T-helper 2 cell treated with Interferon-gamma antibody and Interleukin-4, amounts not matched to agents 5 μg/mL and 100 μg/mL, for 36 hours (primary cell): Measurements from ENCODE around the gene SENP7.
"Not testable (repeated sequence)": the region's sequence is repeated elsewhere in the genome, so short reads cannot be mapped to it uniquely, and the experiment has no call there.

Experiments
- DNase-seq: peaks from one replicate; pipeline ENCODE4 v3.0.0; 2021; ENCODE audit warnings: low spot score
- H3K27ac Mint-ChIP-seq: one replicate; pipeline ENCODE4 v1.8.0; 2021; ENCODE audit warnings: mild to moderate bottlenecking, mixed read lengths
- H3K27me3 Mint-ChIP-seq: one replicate; pipeline ENCODE4 v1.8.0; 2021; ENCODE audit warnings: low read depth, mixed read lengths
- H3K36me3 Mint-ChIP-seq: one replicate; pipeline ENCODE4 v1.8.0; 2021; ENCODE audit warnings: low read depth, mixed read lengths
- H3K4me1 Mint-ChIP-seq: one replicate; pipeline ENCODE4 v1.8.0; 2021; ENCODE audit warnings: low read depth, mixed read lengths
- H3K4me3 Mint-ChIP-seq: one replicate; pipeline ENCODE4 v1.8.0; 2022; ENCODE audit warnings: mild to moderate bottlenecking, moderate library complexity, mixed read lengths
- H3K9me3 Mint-ChIP-seq: one replicate; pipeline ENCODE4 v1.8.0; 2021; ENCODE audit warnings: mixed read lengths

The SENP7 gene

DNA sequence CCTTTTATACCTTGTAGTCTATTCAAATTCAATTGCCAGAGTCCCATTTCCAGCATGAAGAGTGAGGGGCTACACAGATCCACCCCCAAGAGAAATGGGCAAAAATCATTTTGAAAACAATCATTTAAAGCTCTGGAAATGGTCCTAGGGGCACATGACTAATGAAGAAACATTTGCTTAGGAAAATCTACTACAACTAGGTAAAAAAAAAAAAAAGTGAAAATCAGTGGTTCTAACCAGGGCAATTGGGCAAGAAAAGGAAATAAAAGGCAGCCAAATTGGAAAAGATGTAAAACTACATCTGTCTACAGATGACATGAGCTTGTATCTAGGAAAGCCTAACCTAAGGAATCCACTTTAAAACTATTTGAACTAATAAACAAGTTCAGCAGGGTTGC is 202.0 kb downstream of the SENP7 start:
- no peaks in the 10 kb centered on the region for H3K27me3 Mint-ChIP-seq
- H3K9me3 Mint-ChIP-seq = peaks cover 35% of the 10 kb centered on the region
- H3K36me3 Mint-ChIP-seq = no peaks in the 10 kb centered on the region
- no peaks in the 10 kb centered on the region for H3K4me1 Mint-ChIP-seq
- DNase-seq = no peak
- no peak overlapping the region for H3K4me3 Mint-ChIP-seq
- no peak overlapping the region for H3K27ac Mint-ChIP-seq

DNA sequence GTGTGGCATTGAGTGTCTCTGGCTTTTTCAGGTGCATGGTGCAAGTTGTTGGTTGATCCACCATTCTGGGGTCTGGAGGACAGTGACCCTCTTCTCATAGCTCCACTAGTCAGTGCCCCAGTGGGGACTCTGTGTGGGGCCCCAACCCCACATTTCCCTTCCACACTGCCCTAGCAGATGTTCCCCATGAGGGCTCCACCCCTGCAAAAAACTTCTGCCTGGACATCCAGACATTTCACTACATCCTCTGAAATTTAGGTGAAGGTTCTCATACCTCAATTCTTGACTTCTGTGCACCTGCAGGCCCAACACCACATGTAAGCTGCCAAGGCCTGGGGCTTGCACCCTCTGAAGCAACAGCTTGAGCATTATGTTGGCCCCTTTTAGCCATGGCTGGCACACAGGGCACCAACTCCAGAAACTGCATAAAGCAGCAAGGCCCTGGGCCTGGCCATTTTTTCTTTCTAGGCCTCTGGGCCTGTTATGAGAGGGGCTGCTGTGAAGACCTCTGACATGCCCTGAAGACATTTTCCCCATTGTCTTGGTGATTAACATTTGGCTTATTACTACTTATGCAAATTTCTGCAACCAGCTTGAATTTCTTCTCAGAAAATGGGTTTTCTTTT is 204.8 kb downstream of the SENP7 start:
- H3K9me3 Mint-ChIP-seq = peaks cover 38% of the 10 kb centered on the region
- not testable (repeated sequence) for DNase-seq, H3K4me1 Mint-ChIP-seq, H3K27ac Mint-ChIP-seq, H3K27me3 Mint-ChIP-seq, H3K4me3 Mint-ChIP-seq, H3K36me3 Mint-ChIP-seq

DNA sequence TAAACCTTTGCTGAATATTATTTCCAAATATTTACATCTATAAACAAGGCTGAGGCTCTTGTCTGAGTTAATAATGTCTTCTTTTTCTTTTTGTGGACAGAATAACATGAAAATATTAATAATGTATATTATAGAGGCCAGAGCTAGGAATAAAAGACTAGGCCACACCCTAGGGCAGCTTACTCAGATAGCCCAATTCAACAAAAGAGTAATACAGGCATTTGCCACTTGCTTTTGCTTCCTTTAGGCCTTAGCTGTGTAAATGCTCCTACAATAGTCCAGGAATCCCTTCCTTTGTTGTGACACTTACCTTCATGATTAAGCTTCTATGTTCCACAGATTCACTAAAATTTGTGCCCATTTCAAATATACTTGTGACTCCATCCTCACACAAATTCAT is 209.2 kb downstream of the SENP7 start:
- no peak for DNase-seq
- Mint-ChIP-seq H3K27me3 (no peaks in the 10 kb centered on the region), H3K4me1 (no peaks in the 10 kb centered on the region), H3K27ac (no peak overlapping the region), H3K36me3 (no peaks in the 10 kb centered on the region), H3K4me3 (no peak overlapping the region), H3K9me3 (peaks cover 32% of the 10 kb centered on the region)

DNA sequence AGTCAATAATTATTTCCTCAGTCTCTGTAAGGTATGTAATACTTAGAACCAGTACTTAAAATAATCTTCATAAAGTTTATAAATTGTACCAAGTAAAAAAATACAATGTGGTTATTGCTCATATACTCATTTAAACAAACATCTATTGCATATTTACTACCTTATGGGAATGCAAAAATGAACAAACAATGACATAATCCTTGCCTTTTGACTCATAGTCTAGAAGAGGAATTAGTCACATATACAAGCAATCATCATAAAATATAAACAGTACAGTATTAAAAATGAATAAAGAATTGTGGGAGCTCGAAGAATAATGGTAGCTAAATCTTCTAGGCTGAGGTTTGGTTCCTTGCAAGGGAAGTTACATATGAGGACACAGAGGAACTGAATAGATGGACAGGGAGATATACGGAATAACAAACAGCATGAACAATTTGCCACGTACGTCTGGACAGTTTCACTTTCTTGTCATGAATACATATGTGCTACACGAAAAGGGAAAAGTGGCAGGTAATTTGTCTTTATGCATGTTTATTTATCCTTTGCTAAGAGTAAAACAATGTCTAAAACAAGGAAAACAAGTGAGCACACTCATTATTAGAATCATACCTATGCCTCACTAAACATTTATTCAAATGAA is 209.8 kb downstream of the SENP7 start:
- Mint-ChIP-seq H3K9me3 (peaks cover 32% of the 10 kb centered on the region), H3K4me1 (no peaks in the 10 kb centered on the region), H3K36me3 (no peaks in the 10 kb centered on the region), H3K27me3 (no peaks in the 10 kb centered on the region), H3K27ac (no peak overlapping the region), H3K4me3 (no peak overlapping the region)
- no peak for DNase-seq

DNA sequence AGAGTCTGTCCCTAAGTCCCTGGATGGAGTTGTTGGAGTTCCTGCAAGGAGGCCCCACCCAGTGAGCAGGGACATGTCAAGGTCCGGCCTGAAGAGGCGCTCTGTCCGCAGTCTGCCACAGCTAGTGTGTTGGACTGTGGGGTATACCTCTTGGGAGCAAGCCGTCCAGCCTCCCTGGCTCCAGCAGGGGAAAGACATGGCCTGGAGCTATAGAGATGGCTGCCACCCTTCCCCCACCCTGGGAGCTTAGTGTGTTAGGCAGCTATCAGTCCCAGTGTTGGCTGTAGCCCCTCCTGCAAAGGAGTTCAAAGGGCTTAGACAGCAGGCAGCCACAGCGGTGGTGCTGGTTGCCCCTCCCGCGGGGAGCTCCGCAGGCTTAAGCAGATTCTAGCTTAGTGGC is 212.9 kb downstream of the SENP7 start:
- no peaks in the 10 kb centered on the region for H3K27me3 Mint-ChIP-seq
- no peak for DNase-seq
- H3K27ac Mint-ChIP-seq = no peak overlapping the region
- H3K4me1 Mint-ChIP-seq = no peaks in the 10 kb centered on the region
- peaks cover 22% of the 10 kb centered on the region for H3K9me3 Mint-ChIP-seq
- H3K36me3 Mint-ChIP-seq = no peaks in the 10 kb centered on the region
- H3K4me3 Mint-ChIP-seq = no peak overlapping the region

DNA sequence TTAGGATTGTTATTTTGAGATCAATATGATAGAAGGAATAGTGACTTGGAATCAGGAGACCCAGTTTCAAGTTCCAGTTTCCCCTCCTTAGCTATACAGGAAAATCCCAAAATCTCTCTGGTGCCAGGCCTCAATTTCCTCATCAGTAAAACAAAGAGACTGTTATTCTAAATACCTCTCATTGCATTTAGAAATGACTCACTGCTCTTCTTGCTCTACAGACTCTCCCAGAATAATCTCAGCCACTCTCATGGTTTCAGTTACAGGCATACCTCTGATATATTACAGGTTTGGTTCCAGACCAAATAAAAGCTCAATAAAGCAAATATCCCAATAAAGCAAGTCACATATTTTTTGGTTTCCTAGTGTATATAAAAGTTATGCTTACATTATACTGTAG is 221.0 kb downstream of the SENP7 start:
- Mint-ChIP-seq H3K27me3 (no peaks in the 10 kb centered on the region), H3K4me3 (no peak overlapping the region), H3K27ac (no peak overlapping the region), H3K4me1 (no peaks in the 10 kb centered on the region), H3K36me3 (no peaks in the 10 kb centered on the region), H3K9me3 (peaks cover 11% of the 10 kb centered on the region)
- DNase-seq = no peak

DNA sequence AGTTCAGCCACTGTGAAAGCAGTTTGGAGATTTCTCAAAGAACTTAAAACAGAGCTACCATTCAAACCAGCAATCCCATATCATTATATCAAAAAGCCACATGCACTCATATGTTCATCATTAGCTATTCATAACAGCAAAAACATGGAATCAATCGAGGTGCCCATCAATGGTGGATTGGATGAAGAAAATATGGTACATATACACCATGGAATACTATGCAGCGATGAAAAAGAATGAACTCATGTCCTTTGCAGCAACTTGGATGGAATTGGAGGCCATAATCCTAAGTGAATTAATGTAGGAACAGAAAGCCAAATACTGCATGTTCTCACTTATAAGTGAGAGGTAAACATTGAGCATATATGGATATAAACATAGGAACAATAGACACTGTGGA is 224.7 kb downstream of the SENP7 start:
- Mint-ChIP-seq H3K9me3 (peaks cover 7% of the 10 kb centered on the region), H3K36me3 (no peaks in the 10 kb centered on the region), H3K27ac (no peak overlapping the region), H3K4me1 (no peaks in the 10 kb centered on the region), H3K27me3 (no peaks in the 10 kb centered on the region), H3K4me3 (no peak overlapping the region)
- no peak for DNase-seq

DNA sequence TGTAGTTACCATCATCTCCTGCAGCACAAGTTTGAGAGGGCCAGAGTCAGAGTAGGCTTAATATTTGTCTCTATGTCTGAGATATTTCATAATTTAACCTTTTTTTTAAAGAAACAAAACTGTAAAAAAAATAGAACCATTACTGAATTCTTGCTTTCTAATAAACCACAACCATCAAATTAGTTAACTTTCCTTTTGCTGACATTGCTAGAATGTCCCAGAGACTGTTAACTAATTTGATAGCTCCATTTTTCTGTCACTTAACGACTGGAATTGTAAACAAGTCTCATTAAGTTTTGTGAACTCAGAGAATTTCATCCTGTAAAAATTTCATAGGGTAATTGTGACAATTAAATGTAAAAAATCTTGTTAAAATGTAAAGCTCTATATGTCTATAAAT is 228.3 kb downstream of the SENP7 start:
- peaks cover 7% of the 10 kb centered on the region for H3K9me3 Mint-ChIP-seq
- H3K4me1 Mint-ChIP-seq = no peaks in the 10 kb centered on the region
- DNase-seq = no peak
- H3K4me3 Mint-ChIP-seq = no peak overlapping the region
- H3K27ac Mint-ChIP-seq = no peak overlapping the region
- H3K27me3 Mint-ChIP-seq = no peaks in the 10 kb centered on the region
- H3K36me3 Mint-ChIP-seq = no peaks in the 10 kb centered on the region

DNA sequence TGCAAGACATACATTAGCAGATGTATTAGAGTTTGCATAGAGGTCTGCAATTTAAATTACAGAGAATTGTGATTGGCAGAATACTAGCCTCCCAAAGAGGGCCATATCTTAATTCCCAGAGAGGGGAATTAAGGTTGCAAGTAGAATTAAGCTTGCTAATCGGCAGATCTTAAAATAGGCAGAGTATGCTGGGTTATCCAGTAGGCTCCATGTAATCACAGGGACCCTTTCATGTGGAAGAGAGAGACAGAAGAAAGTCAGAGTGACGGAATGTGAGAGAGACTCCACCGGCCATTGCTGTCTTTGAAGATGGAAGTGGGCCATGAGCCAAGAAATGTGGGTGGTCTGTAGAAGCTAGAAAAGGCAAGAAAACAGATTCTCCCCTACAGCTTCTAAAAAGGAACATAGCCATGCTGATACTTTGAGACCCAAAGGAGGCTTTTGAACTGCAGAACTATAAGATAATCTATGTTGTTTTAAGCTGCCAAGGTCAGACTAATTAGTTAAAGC is 231.4 kb downstream of the SENP7 start:
- no peak for DNase-seq
- H3K36me3 Mint-ChIP-seq = no peaks in the 10 kb centered on the region
- H3K27ac Mint-ChIP-seq = no peak overlapping the region
- H3K9me3 Mint-ChIP-seq = no peaks in the 10 kb centered on the region
- H3K4me3 Mint-ChIP-seq = no peak overlapping the region
- H3K27me3 Mint-ChIP-seq = no peaks in the 10 kb centered on the region
- H3K4me1 Mint-ChIP-seq = no peaks in the 10 kb centered on the region

DNA sequence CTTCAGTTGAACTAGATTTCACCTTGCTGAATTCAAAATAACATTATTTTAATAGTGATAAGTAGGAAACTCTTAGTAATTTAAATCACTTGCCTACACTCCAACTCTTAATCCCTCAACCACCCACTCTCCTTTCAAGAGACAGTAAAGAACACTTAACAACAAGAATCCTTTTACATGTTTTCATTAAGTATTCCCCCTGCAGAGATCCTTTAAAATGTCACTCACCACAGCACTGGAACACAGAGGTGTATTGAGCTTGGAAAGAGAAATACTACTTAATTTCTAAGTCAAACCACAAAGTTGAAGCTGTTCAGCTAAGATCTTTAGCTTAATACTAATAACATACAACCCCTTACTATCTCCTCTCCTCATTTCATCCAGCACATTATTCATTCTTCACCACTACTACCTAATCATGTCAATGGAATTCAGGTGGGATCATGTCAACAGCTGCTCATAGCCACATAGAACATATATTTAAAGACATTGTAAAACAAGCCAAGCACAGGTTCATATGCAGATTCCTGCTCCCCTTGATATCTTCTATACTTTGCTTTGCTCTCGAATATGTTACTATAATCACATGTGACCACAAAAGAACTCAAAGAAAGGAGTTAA is 233.1 kb downstream of the SENP7 start:
- no peak overlapping the region for H3K4me3 Mint-ChIP-seq
- no peaks in the 10 kb centered on the region for H3K4me1 Mint-ChIP-seq
- no peaks in the 10 kb centered on the region for H3K27me3 Mint-ChIP-seq
- no peaks in the 10 kb centered on the region for H3K9me3 Mint-ChIP-seq
- no peak overlapping the region for H3K27ac Mint-ChIP-seq
- H3K36me3 Mint-ChIP-seq = no peaks in the 10 kb centered on the region
- DNase-seq = no peak

DNA sequence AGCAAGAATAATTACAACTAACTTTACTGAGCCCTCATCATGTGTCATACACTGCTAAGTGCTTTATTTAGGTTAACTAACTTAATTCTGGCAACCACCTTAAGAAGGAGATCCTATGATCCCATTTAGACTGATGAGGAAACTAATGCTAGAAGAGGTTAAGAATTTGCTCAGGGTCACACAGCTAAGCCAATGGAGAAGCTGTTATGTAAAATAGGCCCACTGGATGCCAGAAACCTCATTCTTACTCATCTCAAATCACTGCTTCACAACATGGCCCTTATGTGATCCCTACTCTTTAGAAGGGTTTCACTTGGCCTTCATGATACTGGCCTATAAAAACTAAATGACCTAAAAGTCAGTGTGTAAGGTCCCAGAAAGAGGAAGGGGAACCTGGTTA is 233.8 kb downstream of the SENP7 start:
- Mint-ChIP-seq H3K4me3 (no peak overlapping the region), H3K9me3 (no peaks in the 10 kb centered on the region), H3K27me3 (no peaks in the 10 kb centered on the region), H3K36me3 (no peaks in the 10 kb centered on the region), H3K27ac (no peak overlapping the region), H3K4me1 (no peaks in the 10 kb centered on the region)
- no peak for DNase-seq

DNA sequence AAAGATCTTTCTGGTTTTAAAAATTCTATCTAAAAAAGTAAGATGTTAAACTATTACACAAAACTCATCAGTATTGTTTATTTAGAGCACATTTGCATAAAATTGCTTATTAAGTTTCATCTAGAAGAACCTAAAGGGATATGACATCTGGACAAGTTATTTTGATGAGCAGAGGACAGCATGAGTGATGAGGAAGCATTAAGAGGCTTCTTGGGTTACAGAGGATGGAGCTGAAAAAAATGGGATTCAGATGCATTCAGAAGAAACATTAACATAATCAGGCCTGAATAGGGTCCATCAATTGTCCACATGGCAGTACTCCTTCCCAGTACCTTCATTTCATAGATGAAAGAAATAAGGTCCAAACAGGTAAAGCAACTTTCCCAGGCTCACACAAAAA is 234.3 kb downstream of the SENP7 start:
- DNase-seq = no peak
- H3K4me1 Mint-ChIP-seq = no peaks in the 10 kb centered on the region
- no peaks in the 10 kb centered on the region for H3K27me3 Mint-ChIP-seq
- no peaks in the 10 kb centered on the region for H3K36me3 Mint-ChIP-seq
- H3K9me3 Mint-ChIP-seq = no peaks in the 10 kb centered on the region
- no peak overlapping the region for H3K27ac Mint-ChIP-seq
- no peak overlapping the region for H3K4me3 Mint-ChIP-seq
